ENCODE measurements around the gene FNDC1.
"Not testable (repeated sequence)": the region's sequence is repeated elsewhere in the genome, so short reads cannot be mapped to it uniquely, and the experiment has no call there.

The FNDC1 gene

GRCh38 chr6:159259441-159260125, 90.4 kb downstream of the FNDC1 start:
- no peak for DNase-seq

GRCh38 chr6:159260208-159260607, 91.0 kb downstream of the FNDC1 start:
- no peak for DNase-seq

- no peak for DNase-seq
These were observed 92.8 kb downstream of the FNDC1 start for GRCh38 chr6:159261995-159262394.

- no peak for DNase-seq
These were observed 93.4 kb downstream of the FNDC1 start for GRCh38 chr6:159262586-159262985.

GRCh38 chr6:159267165-159267564, 98.0 kb downstream of the FNDC1 start:
- peak; percentile 2 for DNase-seq

- DNase-seq = no peak
These were observed 99.3 kb downstream of the FNDC1 start for GRCh38 chr6:159268511-159268910.

GRCh38 chr6:159271257-159271656, 102.1 kb downstream of the FNDC1 start:
- DNase-seq = no peak

GRCh38 chr6:159278626-159279025, 109.4 kb downstream of the FNDC1 start:
- no peak for DNase-seq

- no peak for DNase-seq
These were observed 110.6 kb downstream of the FNDC1 start for GRCh38 chr6:159279790-159280277.

- DNase-seq = no peak
These were observed 113.2 kb downstream of the FNDC1 start for GRCh38 chr6:159282421-159282820.

- not testable (repeated sequence) for DNase-seq
These were observed 115.5 kb downstream of the FNDC1 start for GRCh38 chr6:159284661-159285060.

- no peak for DNase-seq
These were observed 129.6 kb downstream of the FNDC1 start for GRCh38 chr6:159298840-159299239.

- no peak for DNase-seq
These were observed 130.4 kb downstream of the FNDC1 start for GRCh38 chr6:159299566-159299965.

GRCh38 chr6:159301277-159301676, 132.1 kb downstream of the FNDC1 start:
- DNase-seq = no peak

GRCh38 chr6:159301810-159302593, 132.8 kb downstream of the FNDC1 start:
- DNase-seq = no peak

GRCh38 chr6:159302594-159302992, 133.4 kb downstream of the FNDC1 start:
- no peak for DNase-seq

GRCh38 chr6:159303159-159303558, 134.0 kb downstream of the FNDC1 start:
- no peak for DNase-seq

- DNase-seq = no peak
These were observed 134.6 kb downstream of the FNDC1 start for GRCh38 chr6:159303784-159304183.

GRCh38 chr6:159304641-159305040, 135.4 kb downstream of the FNDC1 start:
- no peak for DNase-seq

GRCh38 chr6:159305159-159305558, 136.0 kb downstream of the FNDC1 start:
- no peak for DNase-seq

GRCh38 chr6:159305804-159306537, 136.8 kb downstream of the FNDC1 start:
- no peak for DNase-seq

GRCh38 chr6:159307246-159307790, 138.1 kb downstream of the FNDC1 start:
- DNase-seq = no peak

GRCh38 chr6:159308198-159308597, 139.0 kb downstream of the FNDC1 start:
- DNase-seq = no peak
